Epithelial cell of proximal tubule (primary cell): Measurements from ENCODE around the gene SRP9. TPM values are rescaled to one million over a fixed set of nuclear protein-coding genes. Genes with fewer than 3 reads are reported as not detected.
A peak's percentile ranks its signal among the peaks of the same experiment; 100 is the strongest.

ENCODE experiments used
- DNase-seq: peaks from one replicate; pipeline ENCODE4 v3.0.0-alpha.2; 2011; ENCODE audit warnings: low read depth
- H3K4me3 ChIP-seq: 2 replicates; pipeline ENCODE4 v1.5.1; 2011; ENCODE audit warnings: low read depth, mild to moderate bottlenecking, low read length
- CTCF ChIP-seq: conservative IDR thresholded peaks from 2 replicates; pipeline ENCODE4 v1.5.1; 2012; ENCODE audit warnings: low read depth, mild to moderate bottlenecking, low read length
- total RNA-seq: library from RNA; depleted of rRNA; stranded (reverse); fragments of >200 nt; gene quantifications from 2 replicates; pipeline ENCODE4 v1.2.3, GENCODE V29; 2015

Gene SRP9
- total RNA-seq, 1 donor from 2014 or later: 313 TPM

- H3K4me3 ChIP-seq: no peak overlapping the region
- no peak for TF ChIP-seq CTCF
- no peak for DNase-seq
Observed at GRCh38 chr1:225770561-225771248, 6.9 kb upstream of the SRP9 start.

GRCh38 chr1:225771661-225772322, 5.8 kb upstream of the SRP9 start:
- no peak for TF ChIP-seq CTCF
- DNase-seq: no peak

GRCh38 chr1:225772323-225772768, 5.3 kb upstream of the SRP9 start:
- peak; percentile 95 for TF ChIP-seq CTCF
- H3K4me3 ChIP-seq: no peak overlapping the region
- no peak for DNase-seq

More at GRCh38 chr1:225771661-225772322, 5.8 kb upstream of the SRP9 start:
- H3K4me3 ChIP-seq: no peak overlapping the region

- no peak for TF ChIP-seq CTCF
- DNase-seq: no peak
- H3K4me3 ChIP-seq: no peak overlapping the region
Observed at GRCh38 chr1:225772848-225773247, 4.8 kb upstream of the SRP9 start.

GRCh38 chr1:225774281-225775147, 3.1 kb upstream of the SRP9 start:
- no peak overlapping the region for H3K4me3 ChIP-seq
- DNase-seq: no peak

GRCh38 chr1:225776294-225776693, 1.3 kb upstream of the SRP9 start:
- DNase-seq: no peak
- no peak overlapping the region for H3K4me3 ChIP-seq
- no peak for TF ChIP-seq CTCF

More at GRCh38 chr1:225774281-225775147, 3.1 kb upstream of the SRP9 start:
- TF ChIP-seq CTCF: no peak
